ENCODE data around the gene CRYAB.
A peak's percentile ranks its signal among the peaks of the same experiment; 100 is the strongest.
"Not testable (repeated sequence)": the region's sequence is repeated elsewhere in the genome, so short reads cannot be mapped to it uniquely, and the experiment has no call there.

The CRYAB gene

GRCh38 chr11:111933872-111934271 is 22.3 kb upstream of the CRYAB start:
- DNase-seq (ENCODE audit: low spot score) = no peak

GRCh38 chr11:111933176-111933575 is 21.6 kb upstream of the CRYAB start:
- not testable (repeated sequence) for DNase-seq (ENCODE audit: low spot score)

- no peak for DNase-seq (ENCODE audit: low spot score)
Observed at GRCh38 chr11:111932611-111932950, 21.0 kb upstream of the CRYAB start.

DNA sequence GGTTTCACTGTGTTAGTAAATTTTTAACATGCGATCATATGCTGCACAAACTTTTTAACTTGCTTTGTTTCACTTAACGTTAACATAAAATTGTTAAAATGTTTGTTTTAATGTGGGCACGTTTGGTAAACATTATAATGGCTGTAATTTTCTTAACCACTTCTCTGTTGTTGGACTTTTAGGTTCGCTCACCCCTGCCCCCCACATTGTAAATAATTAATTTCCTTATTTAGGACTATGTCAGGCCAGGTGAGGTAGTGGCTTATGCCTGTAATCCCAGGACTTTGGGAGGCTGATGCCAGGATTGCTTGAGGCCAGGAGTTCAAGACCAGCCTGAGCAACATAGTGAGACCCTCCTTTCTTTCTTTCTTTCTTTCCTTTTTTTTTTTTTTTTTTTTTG is 18.9 kb upstream of the CRYAB start:
- DNase-seq (ENCODE audit: low spot score) = no peak

DNA sequence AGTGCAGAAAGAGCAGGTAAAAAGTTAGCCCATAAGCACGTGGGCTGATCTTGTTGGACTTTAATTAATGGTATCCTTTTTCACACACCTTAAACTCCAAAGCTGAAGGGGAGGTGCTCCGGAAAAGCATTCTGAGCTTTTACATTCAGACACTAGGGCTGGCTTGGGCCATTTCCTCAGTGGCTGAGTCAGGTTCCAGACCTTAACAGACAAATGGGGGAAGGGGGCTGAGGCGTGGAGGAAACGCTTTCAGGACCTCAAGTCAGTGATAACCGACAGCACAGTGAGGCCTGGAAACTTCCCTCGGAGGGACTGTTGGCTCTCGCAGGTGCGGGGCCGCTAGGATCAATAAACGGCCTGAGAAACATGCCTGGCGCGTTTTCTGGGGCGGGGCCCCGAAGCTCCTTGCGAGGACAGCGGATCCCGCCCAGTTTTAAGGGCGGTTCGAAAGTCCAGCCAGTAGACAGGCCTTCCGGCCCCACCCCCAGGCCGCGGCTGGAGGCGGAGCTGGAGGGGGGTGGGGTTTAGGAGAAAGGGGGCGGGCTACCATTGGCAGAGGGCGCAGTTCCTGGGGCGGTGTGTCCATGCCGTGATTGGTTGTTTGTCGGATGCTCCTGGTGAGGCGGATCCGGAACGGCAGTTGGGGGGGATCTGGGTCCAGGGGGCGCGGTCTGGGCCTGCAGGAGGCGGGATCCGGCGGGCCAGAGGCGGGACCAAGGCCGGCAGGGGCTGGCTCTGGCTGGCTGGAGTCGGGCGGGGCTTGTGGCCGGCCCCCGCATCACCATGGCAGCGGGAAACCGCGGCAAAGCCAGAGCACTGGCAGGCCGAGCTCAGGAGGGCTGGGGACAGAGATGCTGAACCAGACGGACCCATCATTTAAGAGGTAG is 15.2 kb upstream of the CRYAB start:
- peak; percentile 94 for DNase-seq (ENCODE audit: low spot score)

DNA sequence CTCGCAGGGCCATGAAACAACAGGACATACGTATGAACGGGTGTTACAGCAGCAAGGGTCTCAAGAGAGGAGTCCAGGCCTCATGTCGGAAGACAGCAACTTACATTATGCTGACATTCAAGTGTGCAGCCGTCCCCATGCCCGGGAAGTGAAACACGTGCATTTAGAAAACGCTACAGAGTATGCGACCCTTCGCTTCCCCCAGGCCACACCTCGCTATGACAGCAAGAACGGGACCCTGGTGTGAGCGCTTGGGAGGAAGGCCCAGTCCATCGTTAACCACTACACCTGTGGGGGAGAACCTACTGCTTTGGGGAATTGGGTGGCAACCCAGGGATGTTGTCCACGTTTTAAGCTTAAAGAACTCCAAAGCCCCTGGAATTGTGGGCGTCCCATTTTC is 14.4 kb upstream of the CRYAB start:
- no peak for DNase-seq (ENCODE audit: low spot score)

- DNase-seq (ENCODE audit: low spot score) = no peak
Observed at GRCh38 chr11:111923951-111924350, 12.4 kb upstream of the CRYAB start.

DNA sequence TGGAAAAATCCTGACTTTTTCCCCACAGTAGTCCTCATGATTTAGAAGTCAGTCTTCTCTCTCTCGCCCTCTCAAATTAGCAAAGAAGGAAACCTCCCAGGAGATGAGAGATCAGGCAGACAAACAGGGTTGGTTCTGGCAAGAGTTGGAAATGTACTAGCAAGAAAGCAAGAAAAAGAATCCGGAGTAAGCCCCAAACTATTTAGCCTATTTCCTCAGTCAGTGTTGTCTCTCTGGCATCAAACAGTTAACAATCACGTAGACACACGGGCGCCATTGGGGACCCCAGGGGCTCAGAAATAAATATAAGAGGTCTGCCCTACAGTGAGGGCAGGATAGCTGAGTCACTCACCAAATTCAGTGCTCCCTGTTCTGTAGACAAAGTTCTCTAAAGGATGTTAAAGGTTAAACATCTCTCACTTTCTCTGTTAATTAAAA is 11.8 kb upstream of the CRYAB start:
- no peak for DNase-seq (ENCODE audit: low spot score)

DNA sequence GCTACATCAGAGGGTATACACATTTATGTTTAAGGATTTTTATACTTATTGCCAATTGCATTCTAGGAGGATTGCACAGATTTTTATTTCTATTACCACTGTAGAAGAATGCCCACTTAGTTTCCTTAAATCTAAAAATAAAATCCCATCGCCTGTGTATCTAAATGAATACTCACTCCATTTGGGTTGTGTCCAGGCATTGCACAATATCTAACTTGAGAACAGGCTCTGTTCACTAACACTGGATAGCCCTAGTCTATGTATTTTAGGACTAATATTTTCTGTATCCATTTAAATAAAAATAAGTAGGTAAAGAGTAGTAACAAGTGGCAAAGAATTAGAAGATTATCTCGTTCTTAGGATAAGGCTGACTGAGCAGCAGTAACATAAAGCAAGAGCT is 11.2 kb upstream of the CRYAB start:
- no peak for DNase-seq (ENCODE audit: low spot score)

GRCh38 chr11:111921541-111922230 is 10.1 kb upstream of the CRYAB start:
- DNase-seq (ENCODE audit: low spot score) = no peak

DNA sequence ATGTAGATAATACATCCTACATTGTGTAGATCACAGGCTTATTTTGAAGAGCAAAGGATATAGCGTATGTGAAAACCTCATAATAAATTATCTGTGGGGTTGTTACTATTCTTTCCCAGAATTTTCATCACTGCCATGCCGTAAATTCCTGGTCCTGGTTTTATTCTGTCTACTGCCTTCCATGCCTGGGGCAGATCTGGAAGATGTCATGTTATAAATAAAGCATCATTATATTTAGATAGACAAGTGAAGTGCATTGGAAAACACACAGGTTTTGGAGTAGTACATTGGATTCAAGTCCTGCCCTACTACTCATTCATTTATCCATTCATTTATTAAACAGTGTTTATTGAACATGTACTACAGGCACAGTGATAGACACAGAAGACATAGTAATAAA is 9.3 kb upstream of the CRYAB start:
- no peak for DNase-seq (ENCODE audit: low spot score)

- DNase-seq (ENCODE audit: low spot score) = peak; percentile 56
Observed at GRCh38 chr11:111918390-111919256, 7.1 kb upstream of the CRYAB start, which contains the start of gene C11orf52. Gene C11orf52 (plus strand): TSS chr11:111918913. CDS start chr11:111918973, 60 bp downstream.

DNA sequence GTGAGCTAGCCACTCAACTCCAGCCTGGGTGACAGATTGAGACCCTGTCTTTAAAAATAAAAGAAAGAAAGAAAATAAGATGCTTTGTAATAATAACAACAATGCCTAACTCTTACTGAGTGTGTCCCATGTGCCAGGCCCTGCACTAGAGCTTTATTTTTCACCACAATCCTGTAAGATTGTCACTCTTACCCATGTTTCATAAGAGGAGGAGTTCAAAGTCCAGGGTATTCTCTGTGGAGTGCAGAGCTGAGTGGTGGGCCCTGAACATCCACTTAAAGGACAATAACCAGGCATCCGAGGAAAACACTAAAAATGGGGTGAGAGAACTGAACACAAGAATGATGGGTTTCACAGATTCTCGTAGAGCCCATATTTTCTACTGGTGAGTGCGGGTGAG is 6.2 kb upstream of the CRYAB start:
- DNase-seq (ENCODE audit: low spot score) = no peak

DNA sequence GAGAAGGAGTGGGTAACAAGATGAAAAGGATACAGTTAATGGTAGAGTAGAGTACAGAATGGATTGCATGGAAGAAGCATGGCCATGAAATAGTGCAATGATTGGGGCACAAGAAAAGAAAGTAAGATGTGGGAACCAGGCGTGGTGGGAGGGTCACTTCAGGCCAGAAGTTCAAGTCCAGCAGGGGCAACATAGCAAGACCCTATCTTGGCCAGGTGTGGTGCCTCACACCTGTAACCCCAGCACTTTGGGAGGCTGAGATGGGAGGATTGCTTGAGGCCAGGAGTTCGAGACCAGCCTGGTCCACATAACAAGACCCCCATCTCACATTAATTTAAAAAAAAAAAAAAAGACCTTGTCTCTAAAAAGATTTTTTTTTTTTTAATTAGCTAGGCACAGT is 5.7 kb upstream of the CRYAB start:
- no peak for DNase-seq (ENCODE audit: low spot score)

- no peak for DNase-seq (ENCODE audit: low spot score)
Observed at GRCh38 chr11:111916768-111917167, 5.2 kb upstream of the CRYAB start.

GRCh38 chr11:111913997-111914396 is 2.4 kb upstream of the CRYAB start:
- no peak for DNase-seq (ENCODE audit: low spot score)

- DNase-seq (ENCODE audit: low spot score) = no peak
Observed at GRCh38 chr11:111913031-111913861, 1.7 kb upstream of the CRYAB start.

- no peak for DNase-seq (ENCODE audit: low spot score)
Observed at GRCh38 chr11:111912535-111912934, 965 bp upstream of the CRYAB start, which contains the start of gene HSPB2. Gene HSPB2 (plus strand): TSS chr11:111912734. CDS start chr11:111912830, 96 bp downstream.

DNA sequence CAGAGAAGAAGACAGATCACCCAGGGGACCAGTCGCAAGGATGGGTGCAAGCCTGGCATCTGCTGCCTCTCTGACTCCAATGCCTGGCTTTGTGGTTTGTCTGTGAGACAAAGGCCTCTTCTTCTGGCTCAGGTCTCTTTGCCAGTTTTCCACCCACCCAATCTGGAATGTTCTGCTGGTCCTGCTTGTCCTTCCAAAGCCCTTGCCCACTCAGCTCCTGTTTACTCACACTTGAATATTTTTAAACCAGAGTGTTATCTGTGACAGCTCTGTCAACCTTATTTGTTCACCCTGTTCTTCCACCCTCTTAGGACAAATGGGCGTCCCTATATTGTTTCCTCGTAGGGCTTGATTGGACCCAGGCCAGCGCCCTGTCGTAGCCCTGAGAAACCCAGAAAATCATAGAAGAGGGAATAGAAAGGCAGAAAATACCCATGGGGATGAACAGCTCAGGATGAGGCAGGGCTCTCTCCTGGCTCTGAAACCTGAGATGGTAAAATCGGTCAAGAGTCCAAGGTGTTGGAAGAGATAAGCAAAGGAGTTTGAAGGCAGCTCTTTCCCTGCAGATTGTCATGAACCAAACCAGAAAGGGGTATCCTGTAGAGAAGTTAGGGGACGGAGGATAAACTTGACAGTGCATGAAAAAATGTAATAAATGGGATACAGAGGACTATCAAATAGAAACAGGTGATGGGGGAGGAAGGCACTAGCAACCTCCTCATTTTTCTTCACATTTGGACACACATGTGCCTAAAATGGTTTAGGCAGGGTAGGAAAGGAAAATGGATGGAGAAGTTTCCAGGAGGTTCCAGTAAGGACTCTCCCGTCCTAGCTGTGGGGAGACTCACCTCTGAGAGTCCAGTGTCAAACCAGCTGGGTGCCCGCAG is 651 bp downstream of the CRYAB start:
- no peak for DNase-seq (ENCODE audit: low spot score)

GRCh38 chr11:111909378-111909777 is 2.2 kb downstream of the CRYAB start:
- no peak for DNase-seq (ENCODE audit: low spot score)
